ENCODE data around the gene BBOF1. TPM values are rescaled to one million over a fixed set of nuclear protein-coding genes. Genes with fewer than 3 reads are reported as not detected.

BBOF1 gene
- total and polyA plus RNA-seq, 2 of the 4 experiments (the other 2 are of a cell fraction), result 1.6 TPM

DNA sequence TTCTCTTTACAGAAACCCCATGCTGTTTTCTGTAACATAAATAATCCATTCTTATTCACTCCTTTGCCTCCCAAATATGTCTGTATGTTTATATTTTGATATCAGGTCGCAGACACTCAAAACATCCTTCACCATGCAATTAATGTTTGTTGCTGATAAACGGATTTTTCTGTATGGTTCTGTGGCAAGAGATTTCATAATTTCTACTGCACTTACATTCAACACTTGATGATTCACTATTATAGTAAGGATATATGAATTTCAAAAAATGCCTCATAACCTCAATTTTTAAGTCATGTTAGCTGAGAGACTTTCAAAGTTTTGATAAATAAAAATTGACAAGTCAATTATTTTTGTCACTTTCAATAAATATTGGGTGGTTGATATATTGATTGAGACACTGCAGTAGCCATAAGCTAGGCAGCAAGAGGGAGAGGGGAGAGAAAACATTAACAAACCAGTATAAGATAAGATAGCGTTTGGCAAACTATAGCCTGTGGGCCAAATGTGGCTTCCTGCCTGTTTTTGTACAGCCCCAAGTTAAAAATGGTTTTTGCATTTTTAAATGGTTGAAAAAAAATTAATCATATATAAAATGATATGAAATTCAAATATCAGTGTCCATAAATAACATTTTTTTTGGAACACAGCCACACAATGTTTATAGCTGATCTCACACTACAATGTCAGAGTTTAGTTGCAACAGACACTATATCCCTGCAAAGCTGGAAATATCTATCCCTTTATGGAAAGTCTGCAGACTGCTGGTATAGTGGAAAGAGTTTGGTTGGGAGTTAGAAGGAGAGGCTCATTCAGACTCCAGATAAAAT, 46.8 kb downstream of the BBOF1 start:
- Histone ChIP-seq H3K14ac (replicated peaks; ENCODE audit: low read depth, low read length) (no peak overlapping the region), H3K36me3 (ENCODE audit: control insufficient read depth, insufficient read depth, low read length) (peaks cover 5% of the 10 kb centered on the region), H3K9ac (ENCODE audit: low read depth, low read length) (no peak overlapping the region), H3K27ac (ENCODE audit: insufficient read depth, low read length) (no peak overlapping the region), H2BK5ac (ENCODE audit: low read depth, low read length, poor library complexity, severe bottlenecking) (peak overlapping the region; percentile 22), H3K4me1 (ENCODE audit: control insufficient read depth, insufficient read depth, low read length) (peaks cover 19% of the 10 kb centered on the region), H3K4me3 (ENCODE audit: insufficient read depth, low read depth, low read length) (no peak overlapping the region), H3K18ac (ENCODE audit: low read depth, low read length) (no peak overlapping the region; the same call in 1 of the 2 replicates), H4K91ac (ENCODE audit: insufficient read depth, low read depth, low read length) (no peak overlapping the region), H4K8ac (ENCODE audit: low read depth in 2 of 2, low read length in 2 of 2) (no peak overlapping the region), H3K4ac (ENCODE audit: low read depth, low read length) (no peak overlapping the region), H3K9me3 (ENCODE audit: control insufficient read depth, insufficient read depth, low read length) (no peaks in the 10 kb centered on the region), H4K20me1 (ENCODE audit: insufficient read depth, low read length) (0 out of 2 replicates have a peak, but pooled peaks cover 4% of the 10 kb centered on the region), H3K27me3 (ENCODE audit: control insufficient read depth, insufficient read depth, low read length) (no peaks in the 10 kb centered on the region), H2BK120ac (ENCODE audit: low read depth, low read length) (no peak overlapping the region), H2BK20ac (ENCODE audit: low read depth, low read length) (no peak overlapping the region; the same call in 1 of the 2 replicates), H2AK9ac (replicated peaks; ENCODE audit: low read depth, low read length, poor library complexity) (no peak overlapping the region), H2BK15ac (ENCODE audit: low read depth, low read length) (no peak overlapping the region), H4K5ac (ENCODE audit: low read depth, low read length) (no peak overlapping the region), H3K56ac (ENCODE audit: extremely low read depth, insufficient read depth, low read length) (no peak overlapping the region), H2AK5ac (ENCODE audit: low read depth, low read length) (no peak overlapping the region), H3K9me1 (ENCODE audit: insufficient read depth, low read length) (no peaks in the 10 kb centered on the region), H2AFZ (replicated peaks; ENCODE audit: low read length, poor library complexity) (no peak overlapping the region), H3K4me2 (ENCODE audit: low read depth, low read length) (peak overlapping the region; percentile 38; the same call in 1 of the 2 replicates), H3K23ac (ENCODE audit: low read depth, low read length) (no peak overlapping the region), H3K79me1 (ENCODE audit: low read depth in 1 of 2, low read length in 2 of 2) (no peaks in the 10 kb centered on the region)
- ATAC-seq (ENCODE audit: low read depth), result peak; percentile 56
- DNase-seq, result peak; percentile 78
- POLR2A ChIA-PET (ENCODE audit: unreplicated experiment), result no interaction called here
- dilution Hi-C loops (cut with HindIII; ENCODE audit: low sequenced_read_pairs, unreplicated experiment) (no loop called here), intact Hi-C loops (cut with micrococcal nuclease) (no loop called here), in situ Hi-C loops (cut with MboI; ENCODE audit: low sequenced_read_pairs) (no loop called here)
- no TSS peak for BruUV-seq (replicated peaks)
- no CpG with 5 or more reads among the region's 3 CpGs for WGBS, 2 experiments (ENCODE audit: extremely low coverage in 2 of 2, insufficient read length in 1 of 2)
- CTCF ChIA-PET, result no interaction called here
- TF ChIP-seq RAD21 (IDR thresholded peaks at IDR 0.05; ENCODE audit: low read length) (no peak), CEBPB (IDR thresholded peaks at IDR 0.05; ENCODE audit: low read depth, low read length) (peak; percentile 89), BHLHE40 (IDR thresholded peaks at IDR 0.05; ENCODE audit: low read depth, low read length) (0 out of 2 replicates have a peak, but pooled peaks have one; percentile 4)
